HCT116 (cell line): ENCODE data around the gene RBBP8. TPM values are rescaled to one million over a fixed set of nuclear protein-coding genes. Genes with fewer than 3 reads are reported as not detected.
A peak's percentile ranks its signal among the peaks of the same experiment; 100 is the strongest.

ENCODE experiments used
- ATAC-seq: fragments of 200-7000 bp; cut with Tn5 transposase; 2 replicates; pipeline ENCODE4 v1.9.1; 2020; ENCODE audit warnings: mild to moderate bottlenecking, moderate library complexity
- BruUV-seq: library from RNA; stranded (reverse); fragments of 400-500 nt; replicated peaks from 2 replicates; lab custom pipeline; 2021; lab: Mats Ljungman, UMichigan
- CTCF ChIA-PET: fragments of 300-600 bp; sonication (Branson Sonifier 250); formaldehyde crosslinking; loops from one replicate; lab custom pipeline; 2021; ENCODE audit warnings: antibody characterized with exemption; lab: Charles Lee
- POLR2A ChIA-PET: fragments of 300-600, 350-600 bp; sonication (Branson Sonifier 250); formaldehyde crosslinking; loops from one replicate; lab custom pipeline; 2021; ENCODE audit warnings: antibody characterized with exemption; lab: Charles Lee
- RAD21 ChIA-PET, 2 experiments: fragments of 300-600 bp; sonication (Branson Sonifier 250); formaldehyde crosslinking; loops; one replicate each; lab custom pipeline; 2023; ENCODE audit warnings: low total read pairs in 2 of 2; ENCODE audit not compliant: uncharacterized antibody in 2 of 2, unreplicated experiment in 2 of 2, low non-redundant PET in 1 of 2; lab: Charles Lee
- DNase-seq: peaks from one replicate; pipeline ENCODE4 v3.0.0-alpha.2; 2010; ENCODE audit warnings: low read depth, low spot score
- H2AFZ ChIP-seq: fragments of 200-600 bp; shearing (Covaris generic), sonication (generic); 2 replicates; pipeline ENCODE4 v1.6.1; 2017; ENCODE audit warnings: low read depth, mixed run types, mixed read lengths, antibody characterized with exemption, low read length; ENCODE audit not compliant: poor library complexity, severe bottlenecking
- H3K27ac ChIP-seq: 2 replicates; pipeline ENCODE4 v1.5.1; 2012; ENCODE audit warnings: low read depth, low read length
- H3K27me3 ChIP-seq: fragments of 200-600 bp; sonication (generic); 2 replicates; pipeline ENCODE4 v1.6.1; 2016; ENCODE audit warnings: mixed run types, low read length, mixed read lengths; ENCODE audit not compliant: insufficient read depth
- H3K36me3 ChIP-seq, 2 experiments: fragments of 200-500 bp in 1 of 2; fragments of 200-600 bp in 1 of 2; sonication (Bioruptor generic) in 1 of 2; sonication (generic) in 1 of 2; 2 replicates each; pipeline versions ENCODE4 v1.5.1 to v1.6.1; 2014 to 2016; ENCODE audit warnings: low read length in 2 of 2, inconsistent platforms in 1 of 2, mixed read lengths in 1 of 2, mixed run types in 1 of 2; ENCODE audit not compliant: insufficient read depth in 2 of 2, control insufficient read depth in 1 of 2
- H3K4me1 ChIP-seq, 2 experiments: fragments of 200-600 bp in 1 of 2; sonication (generic) in 1 of 2; 2 replicates each; pipeline versions ENCODE4 v1.5.1 to v1.6.1; 2012 to 2017; ENCODE audit warnings: low read length in 2 of 2, inconsistent platforms in 1 of 2, mild to moderate bottlenecking in 1 of 2, mixed read lengths in 1 of 2, mixed run types in 1 of 2, moderate library complexity in 1 of 2; ENCODE audit not compliant: insufficient read depth in 2 of 2, control insufficient read depth in 1 of 2
- H3K4me2 ChIP-seq: fragments of 200-600 bp; sonication (generic); 2 replicates; pipeline ENCODE4 v1.6.1; 2017; ENCODE audit warnings: mixed run types, low read length, mixed read lengths
- H3K4me3 ChIP-seq, 2 experiments: fragments of 200-600 bp in 1 of 2; sonication (generic) in 1 of 2; replicated peaks in 1 of 2; 2 replicates each; pipeline ENCODE4 v1.5.1; 2011 to 2016; ENCODE audit warnings: low read length in 2 of 2, control low read depth in 1 of 2, low read depth in 1 of 2, mild to moderate bottlenecking in 1 of 2, mixed read lengths in 1 of 2, mixed run types in 1 of 2
- H3K79me2 ChIP-seq: fragments of 200-600 bp; sonication (generic); 2 replicates; pipeline ENCODE4 v1.6.1; 2017; ENCODE audit warnings: mild to moderate bottlenecking, mixed run types, low read length, moderate library complexity, mixed read lengths; ENCODE audit not compliant: insufficient read depth
- H3K9ac ChIP-seq: fragments of 200-600 bp; sonication (generic); 2 replicates; pipeline ENCODE4 v1.6.1; 2016; ENCODE audit warnings: low read length, mixed read lengths
- H3K9me2 ChIP-seq: fragments of 200-600 bp; sonication (generic), shearing (Covaris generic); 2 replicates; pipeline ENCODE4 v1.6.1; 2017; ENCODE audit warnings: mixed run types, mild to moderate bottlenecking, moderate library complexity; ENCODE audit not compliant: insufficient read depth
- H3K9me3 ChIP-seq, 2 experiments: fragments of 200-500 bp in 1 of 2; fragments of 200-600 bp in 1 of 2; sonication (Bioruptor generic) in 1 of 2; sonication (generic) in 1 of 2; 2 replicates each; pipeline ENCODE4 v1.6.1; 2014 to 2017; ENCODE audit warnings: low read length in 2 of 2, mixed read lengths in 2 of 2, inconsistent platforms in 1 of 2, low read depth in 1 of 2, mild to moderate bottlenecking in 1 of 2, mixed run types in 1 of 2, moderate library complexity in 1 of 2; ENCODE audit not compliant: control insufficient read depth in 1 of 2, insufficient read depth in 1 of 2
- H4K20me1 ChIP-seq: fragments of 200-600 bp; sonication (generic), shearing (Covaris generic); 2 replicates; pipeline ENCODE4 v1.6.1; 2017; ENCODE audit warnings: mixed run types, mild to moderate bottlenecking, moderate library complexity; ENCODE audit not compliant: insufficient read depth
- CTCF ChIP-seq, 3 experiments: fragments of 200-600 bp in 1 of 3; sonication (generic) in 1 of 3; IDR thresholded peaks in 2 of 3; conservative IDR thresholded peaks in 1 of 3; 2 replicates each; pipeline ENCODE4 v1.5.1; 2012 to 2017; ENCODE audit warnings: low read depth in 2 of 3, low read length in 2 of 3, antibody characterized with exemption in 1 of 3, borderline replicate concordance in 1 of 3, control low read depth in 1 of 3, mild to moderate bottlenecking in 1 of 3, mixed read lengths in 1 of 3, mixed run types in 1 of 3, moderate library complexity in 1 of 3; ENCODE audit not compliant: insufficient read depth in 1 of 3
- JUND ChIP-seq: IDR thresholded peaks from 2 replicates; pipeline ENCODE4 v1.6.1; 2012
- RAD21 ChIP-seq: IDR thresholded peaks from 2 replicates; pipeline ENCODE4 v1.6.1; 2012; ENCODE audit warnings: low read depth, mild to moderate bottlenecking
- SRF ChIP-seq: IDR thresholded peaks from 2 replicates; pipeline ENCODE4 v1.6.1; 2012; ENCODE audit warnings: low read depth
- TCF7L2 ChIP-seq: IDR thresholded peaks from 2 replicates; pipeline ENCODE4 v1.7.0; 2011; ENCODE audit warnings: borderline replicate concordance, inconsistent platforms; ENCODE audit not compliant: insufficient read depth, insufficient read length; ENCODE audit errors: extremely low read depth
- ZFX ChIP-seq: fragments of 450-650 bp; IDR thresholded peaks from 2 replicates; pipeline ENCODE4 v1.6.1; 2017
- ZNF274 ChIP-seq: fragments of 200-500 bp; sonication (Bioruptor generic); IDR thresholded peaks from 2 replicates; pipeline ENCODE4 v1.6.1; 2014; ENCODE audit warnings: mild to moderate bottlenecking, low read depth, low read length, inconsistent platforms
- intact Hi-C: fragments of 100-400 bp; cut with micrococcal nuclease; formaldehyde crosslinking; loops from 2 replicates; pipeline ENCODE4 v1.10.0; 2022
- total RNA-seq: library from RNA; stranded (reverse); gene quantifications from one replicate; pipeline ENCODE4 v1.2.1, GENCODE V29; 2021; ENCODE audit not compliant: unreplicated experiment

Gene RBBP8
- total RNA-seq, 1 experiment from 2014 or later: 66.6 TPM

GRCh38 chr18:22930089-22930713 lies 2.9 kb upstream of the RBBP8 start:
- POLR2A ChIA-PET: interaction anchor here (0.6 to 0.7 kb wide), 2 partner anchors 16 to 104 kb away, joined by 3 read pairs; no protein-coding TSS in a partner anchor
- H3K4me3 ChIP-seq: no peak overlapping the region
- ATAC-seq: peak; percentile 59
- no peaks in the 10 kb centered on the region for H3K9me2 ChIP-seq
- DNase-seq: peak; percentile 57
- H3K79me2 ChIP-seq: peaks cover 15% of the 10 kb centered on the region
- H3K9me3 ChIP-seq: no peaks in the 10 kb centered on the region
- TF ChIP-seq JUND (no peak), CTCF (IDR thresholded peaks at IDR 0.05 in 2 of 3, conservative IDR thresholded peaks at IDR 0.05 in 1 of 3; ENCODE audit: borderline replicate concordance in 1 of 3, insufficient read depth in 1 of 3, low read depth in 2 of 3, low read length in 2 of 3) (peak; percentile 71 to 85 (median 80)), SRF (no peak), TCF7L2 (no peak), RAD21 (peak; percentile 60), ZFX (no peak), ZNF274 (no peak)
- TF ChIP-seq, all 23 proteins: peak for 2
- Histone ChIP-seq H3K4me2 (no peak overlapping the region), H3K9ac (no peak overlapping the region), H3K27ac (no peak overlapping the region), H3K27me3 (no peaks in the 10 kb centered on the region), H3K36me3 (no peaks in the 10 kb centered on the region), H2AFZ (no peak overlapping the region), H3K4me1 (peaks cover 0 to 22% of the 10 kb centered on the region in 2 experiments; a peak in 3 of 4 replicates), H4K20me1 (no peaks in the 10 kb centered on the region)
- intact Hi-C loops: loop anchor here (5.0 kb wide), 2 partner anchors 47 to 482 kb away; no protein-coding TSS in a partner anchor
- CTCF ChIA-PET: interaction anchor here (0.6 to 1.8 kb wide), 7 partner anchors 11 to 133 kb away, joined by 3 to 6 read pairs (median 4); no protein-coding TSS in a partner anchor
- no TSS peak for BruUV-seq
- RAD21 ChIA-PET: no interaction called here
